Prostate gland (tissue), 2 donors: ENCODE measurements around the gene SYCE3. TPM values are rescaled to one million over a fixed set of nuclear protein-coding genes. Genes with fewer than 3 reads are reported as not detected.

Source experiments
- DNase-seq: peaks from one replicate; pipeline ENCODE4 v3.0.0-alpha.2; 2019; ENCODE audit warnings: low spot score
- H3K27ac ChIP-seq, 2 donors: fragments of 200-600 bp; sonication (generic); 2 replicates each; pipeline ENCODE4 v1.5.1; 2017 to 2019
- H3K27me3 ChIP-seq: fragments of 200-600 bp; sonication (generic); replicated peaks from 2 replicates; pipeline ENCODE4 v1.5.1; 2019; ENCODE audit not compliant: insufficient read depth
- H3K36me3 ChIP-seq, 2 donors: fragments of 200-600 bp; sonication (generic); 1 replicate in 1 of 2; 2 replicates in 1 of 2; pipeline versions ENCODE4 v1.5.1 to v1.8.1; 2017 to 2019
- H3K4me1 ChIP-seq: fragments of 200-600 bp; sonication (generic); replicated peaks from 2 replicates; pipeline ENCODE4 v1.5.1; 2019
- H3K4me3 ChIP-seq, 2 donors: fragments of 200-600 bp; sonication (generic); 2 replicates each; pipeline ENCODE4 v1.5.1; 2017 to 2019
- H3K9me3 ChIP-seq: fragments of 200-600 bp; sonication (generic); 2 replicates; pipeline ENCODE4 v1.5.1; 2017
- CTCF ChIP-seq, 4 experiments: fragments of 200-600 bp in 2 of 4; fragments of 450-650 bp in 2 of 4; sonication (generic) in 2 of 4; IDR thresholded peaks; 1 replicate in 3 of 4; 2 replicates in 1 of 4; pipeline ENCODE4 v1.5.1; 2016 to 2019; ENCODE audit warnings: antibody characterized with exemption in 4 of 4, mild to moderate bottlenecking in 2 of 4, moderate library complexity in 2 of 4
- POLR2A ChIP-seq: fragments of 450-650 bp; IDR thresholded peaks from one replicate; pipeline ENCODE4 v1.6.1; 2016; ENCODE audit warnings: antibody characterized with exemption, mild to moderate bottlenecking
- POLR2AphosphoS5 ChIP-seq: sonication (generic); formaldehyde crosslinking; IDR thresholded peaks from one replicate; pipeline ENCODE4 v1.6.1; 2017; ENCODE audit warnings: antibody characterized with exemption
- whole genome bisulfite sequencing: methylation state at CpG from one replicate; pipeline ENCODE4 v1.1.5; 2018; 5-methylcytosine and 5-hydroxymethylcytosine counted together
- intact Hi-C: fragments of 100-400 bp; cut with DNase I; formaldehyde crosslinking; loops from one replicate; pipeline ENCODE4 v1.14.2; 2022
- total RNA-seq, 2 donors: library from RNA; depleted of rRNA; stranded (reverse); fragments of >200 nt; gene quantifications; one replicate each; pipeline ENCODE4 v1.1.0, GENCODE V29; 2016

The SYCE3 gene
- total RNA-seq, 2 donors from 2014 or later, result 10.2 TPM; not detected in 1

- no peak for DNase-seq
- Histone ChIP-seq H3K4me3 (no peak overlapping the region), H3K9me3 (no peaks in the 10 kb centered on the region), H3K27me3 (no peaks in the 10 kb centered on the region), H3K36me3 (no peaks in the 10 kb centered on the region), H3K4me1 (no peaks in the 10 kb centered on the region), H3K27ac (no peak overlapping the region)
- intact Hi-C loops, result no loop called here
- 82% methylated on average over 31 of the region's 34 CpGs for WGBS
- no peak for TF ChIP-seq POLR2A
- TF ChIP-seq CTCF (IDR thresholded peaks at IDR 0.05), result no peak
- TF ChIP-seq POLR2AphosphoS5, result no peak
Observed at GRCh38 chr22:50561401-50562358, 1.0 kb downstream of the SYCE3 start.

GRCh38 chr22:50560034-50560433 lies 2.7 kb downstream of the SYCE3 start:
- TF ChIP-seq CTCF (IDR thresholded peaks at IDR 0.05), result no peak
- no peak for TF ChIP-seq POLR2AphosphoS5
- TF ChIP-seq POLR2A, result no peak
- Histone ChIP-seq H3K27me3 (no peaks in the 10 kb centered on the region), H3K36me3 (no peaks in the 10 kb centered on the region), H3K4me1 (no peaks in the 10 kb centered on the region), H3K27ac (no peak overlapping the region), H3K9me3 (no peaks in the 10 kb centered on the region), H3K4me3 (no peak overlapping the region)
- no peak for DNase-seq
- 55% methylated on average over 3 of the region's 3 CpGs for WGBS
- intact Hi-C loops, result no loop called here

- no peaks in the 10 kb centered on the region for H3K9me3 ChIP-seq
- intact Hi-C loops, result no loop called here
- no peak overlapping the region for H3K4me3 ChIP-seq
- no peak for TF ChIP-seq CTCF (IDR thresholded peaks at IDR 0.05)
- TF ChIP-seq POLR2AphosphoS5, result no peak
- no peak for TF ChIP-seq POLR2A
- no peaks in the 10 kb centered on the region for H3K4me1 ChIP-seq
- DNase-seq, result no peak
- H3K36me3 ChIP-seq, result no peaks in the 10 kb centered on the region
- no peak overlapping the region for H3K27ac ChIP-seq
- WGBS, result 86% methylated on average over 5 of the region's 5 CpGs
- no peaks in the 10 kb centered on the region for H3K27me3 ChIP-seq
Observed at GRCh38 chr22:50556703-50557102, 6.0 kb downstream of the SYCE3 start.

- TF ChIP-seq POLR2A, result no peak
- TF ChIP-seq POLR2AphosphoS5, result no peak
- no peak for TF ChIP-seq CTCF (IDR thresholded peaks at IDR 0.05)
- Histone ChIP-seq H3K27ac (no peak overlapping the region), H3K9me3 (no peaks in the 10 kb centered on the region), H3K4me3 (no peak overlapping the region), H3K4me1 (no peaks in the 10 kb centered on the region), H3K36me3 (no peaks in the 10 kb centered on the region), H3K27me3 (no peaks in the 10 kb centered on the region)
- 73% methylated on average over 8 of the region's 8 CpGs for WGBS
- intact Hi-C loops, result no loop called here
- no peak for DNase-seq
Observed at GRCh38 chr22:50553310-50553709, 9.4 kb downstream of the SYCE3 start.
